Measurements from ENCODE around the gene SMC3.
"Not testable (repeated sequence)": the region's sequence is repeated elsewhere in the genome, so short reads cannot be mapped to it uniquely, and the experiment has no call there.

SMC3 gene

DNA sequence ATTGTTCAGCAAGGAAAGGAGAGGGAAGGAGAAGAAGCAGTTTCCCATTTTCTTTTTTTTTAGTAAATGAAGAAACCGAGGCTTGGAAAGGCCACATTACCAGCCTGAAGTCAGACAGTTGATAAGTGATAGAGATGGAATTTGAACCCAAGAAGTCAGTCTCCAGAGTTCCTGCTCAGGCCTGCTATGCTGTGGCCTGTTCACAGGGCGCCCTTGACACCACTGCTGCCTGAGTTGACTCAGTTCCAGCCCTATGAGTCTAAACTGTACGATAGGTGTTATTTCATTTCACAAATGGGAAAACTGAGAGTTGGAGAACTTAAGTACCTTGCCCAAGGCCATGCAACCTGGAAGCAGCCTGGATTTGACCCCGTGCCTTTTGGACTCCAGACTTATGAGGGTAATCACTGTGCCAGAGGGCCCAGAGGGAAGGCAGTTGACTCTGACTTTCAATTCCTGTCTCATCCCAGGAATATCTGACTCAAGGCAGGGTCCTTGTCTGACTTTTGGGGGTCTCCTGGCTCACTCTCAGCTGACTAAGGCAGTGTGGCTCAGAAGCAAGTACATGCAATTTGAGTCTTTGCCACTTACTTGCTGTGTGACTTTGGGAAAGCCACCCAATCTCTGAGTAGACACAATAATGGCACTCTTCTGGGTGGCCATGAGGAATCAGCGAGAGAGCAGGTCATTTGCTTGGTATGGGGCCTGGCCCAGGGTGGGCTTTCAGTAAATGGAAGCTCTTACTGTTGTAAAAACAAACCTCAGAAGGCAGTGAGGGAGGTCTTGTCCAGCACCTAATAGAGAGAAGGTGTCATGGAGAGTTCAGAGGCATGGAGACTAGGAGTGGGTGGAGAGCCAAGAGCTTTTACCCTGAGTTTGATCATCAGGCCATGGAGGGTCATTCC lies 58.7 kb downstream of the SMC3 start:
- DNase-seq, result no peak

DNA sequence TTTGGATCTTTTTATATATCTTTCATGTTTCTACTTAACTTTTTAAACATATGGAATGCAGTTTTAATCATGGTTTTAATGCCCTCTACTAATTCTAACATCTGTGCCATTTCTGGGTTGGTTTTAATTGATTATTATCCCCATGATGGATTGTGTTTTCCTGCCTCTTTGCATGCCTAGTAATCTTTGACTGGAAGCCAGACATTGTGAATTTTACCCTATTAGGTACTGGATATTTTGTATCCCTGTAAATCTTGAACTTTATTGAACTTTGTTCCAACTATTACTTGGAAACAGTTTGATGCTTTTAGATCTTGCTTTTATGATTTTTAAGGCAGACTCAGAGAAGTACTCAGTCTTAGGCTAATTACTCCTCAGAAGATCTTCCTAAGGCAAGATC lies 60.7 kb downstream of the SMC3 start:
- DNase-seq, result no peak

- DNase-seq, result no peak
Observed at GRCh38 chr10:110629680-110630191, 62.2 kb downstream of the SMC3 start.

GRCh38 chr10:110631934-110632333 lies 64.4 kb downstream of the SMC3 start:
- no peak for DNase-seq

GRCh38 chr10:110632591-110633215 lies 65.2 kb downstream of the SMC3 start:
- DNase-seq, result no peak

DNA sequence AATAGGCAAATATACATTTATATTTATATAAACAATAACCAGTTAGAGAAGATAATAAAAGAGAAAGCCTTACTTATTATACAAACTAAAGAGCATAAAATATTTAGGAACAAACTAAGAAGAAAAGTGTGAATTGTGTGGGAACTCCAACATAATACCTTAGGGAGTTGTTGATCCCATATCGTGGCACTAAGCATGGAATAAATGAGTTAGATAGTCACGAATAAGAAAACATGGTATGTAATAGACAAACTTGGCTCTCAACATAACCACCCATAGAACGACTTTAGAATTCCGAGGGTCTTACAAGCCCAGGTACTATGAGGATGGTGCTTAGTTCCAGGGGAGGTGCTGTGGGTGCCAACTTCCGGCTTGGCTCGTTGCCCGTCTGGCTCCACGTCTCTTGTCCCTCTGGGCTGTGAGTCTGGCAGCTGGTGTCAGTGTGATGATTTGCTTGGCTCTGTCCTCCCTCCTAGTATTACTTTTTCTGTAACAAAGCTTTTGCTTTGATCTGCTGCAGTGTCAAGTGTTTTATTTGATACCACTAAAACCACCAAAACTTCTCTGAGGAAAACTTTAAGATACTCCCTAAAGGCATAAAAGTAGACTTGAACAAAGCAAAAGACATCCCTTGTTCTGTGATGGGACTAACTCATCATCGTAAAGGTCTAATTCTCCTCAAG lies 67.2 kb downstream of the SMC3 start:
- no peak for DNase-seq

GRCh38 chr10:110636572-110636931 lies 69.1 kb downstream of the SMC3 start:
- DNase-seq, result no peak

GRCh38 chr10:110636932-110637557 lies 69.5 kb downstream of the SMC3 start:
- DNase-seq, result no peak

GRCh38 chr10:110637558-110638053 lies 70.1 kb downstream of the SMC3 start:
- no peak for DNase-seq

GRCh38 chr10:110638319-110638718 lies 70.8 kb downstream of the SMC3 start:
- no peak for DNase-seq

DNA sequence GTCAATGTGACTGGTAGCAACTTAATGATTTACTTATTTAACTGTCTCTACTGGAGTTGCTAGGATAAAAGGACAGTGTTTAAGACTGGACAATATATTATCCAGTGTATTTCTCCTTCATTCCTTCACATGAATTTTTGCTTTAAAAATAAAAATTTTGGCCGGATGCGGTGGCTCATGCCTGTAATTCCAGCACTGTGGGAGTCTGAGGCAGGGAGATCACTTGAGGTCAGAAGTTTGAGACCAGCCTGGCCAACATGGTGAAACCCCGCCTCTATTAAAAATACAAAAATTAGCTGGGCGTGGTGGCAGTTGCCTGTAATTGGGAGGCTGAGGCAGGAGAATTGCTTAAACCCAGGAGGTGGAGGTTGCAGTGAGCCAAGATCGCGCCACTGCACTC lies 71.6 kb downstream of the SMC3 start:
- not testable (repeated sequence) for DNase-seq

- not testable (repeated sequence) for DNase-seq
Observed at GRCh38 chr10:110639858-110640257, 72.4 kb downstream of the SMC3 start.

DNA sequence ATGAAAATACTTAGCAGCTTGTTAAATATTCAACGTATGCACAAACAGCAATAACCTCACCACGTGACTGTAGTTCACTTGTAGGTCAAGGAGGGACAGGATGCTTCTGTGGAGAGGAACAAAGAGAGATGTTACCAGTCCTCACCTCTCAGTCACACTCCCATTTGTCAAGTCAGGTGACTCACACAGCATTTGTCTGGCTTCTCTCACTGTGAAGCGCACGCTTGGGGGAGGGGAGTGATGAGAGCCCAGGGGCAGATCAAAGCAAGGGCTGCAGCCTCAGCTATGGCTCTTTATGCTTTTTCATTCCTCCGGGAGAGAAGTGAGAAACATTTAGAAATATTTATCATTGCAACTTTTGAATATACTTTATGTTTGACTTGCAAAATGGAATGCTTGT lies 73.8 kb downstream of the SMC3 start:
- DNase-seq, result peak in 2 of 5 experiments; percentile 7 to 48

DNA sequence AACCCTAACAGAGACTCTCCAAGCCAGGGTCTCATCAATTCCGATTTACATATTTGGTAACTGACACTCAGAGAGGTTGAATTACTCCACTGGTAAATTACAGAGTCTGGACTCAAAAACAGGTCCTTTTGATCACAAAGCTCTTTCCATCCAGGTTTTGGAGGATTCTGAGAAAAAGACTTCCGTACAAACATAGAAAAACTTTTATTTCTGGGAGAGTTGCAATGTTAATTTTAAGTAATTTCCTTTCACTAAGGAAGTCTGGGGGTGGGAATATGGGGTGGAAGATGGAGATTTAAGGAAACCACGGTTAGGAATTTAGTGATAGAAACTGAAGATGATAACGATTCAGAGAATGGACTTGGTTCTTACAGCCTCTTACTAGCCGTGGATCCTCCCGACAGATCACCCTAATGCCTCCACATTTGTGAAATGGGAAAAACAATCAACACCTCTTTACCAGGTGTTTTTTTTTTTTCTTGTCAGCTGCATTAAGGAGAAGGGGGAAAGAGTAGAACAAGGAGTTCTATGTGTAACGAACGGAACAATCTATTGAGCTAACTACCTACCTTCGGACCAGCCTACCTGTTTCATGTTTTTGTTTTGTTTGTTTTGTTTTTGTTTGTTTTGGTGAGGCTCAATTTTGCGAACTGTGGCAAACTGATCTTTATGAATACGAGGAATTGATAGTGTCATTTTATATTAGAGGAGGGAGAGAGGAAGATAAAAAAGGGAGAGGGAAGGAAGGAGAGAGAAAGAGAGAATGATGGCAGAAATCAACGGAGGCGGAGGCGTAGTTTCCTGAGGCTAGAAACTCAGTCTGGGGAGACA lies 74.9 kb downstream of the SMC3 start:
- DNase-seq, result no peak

DNA sequence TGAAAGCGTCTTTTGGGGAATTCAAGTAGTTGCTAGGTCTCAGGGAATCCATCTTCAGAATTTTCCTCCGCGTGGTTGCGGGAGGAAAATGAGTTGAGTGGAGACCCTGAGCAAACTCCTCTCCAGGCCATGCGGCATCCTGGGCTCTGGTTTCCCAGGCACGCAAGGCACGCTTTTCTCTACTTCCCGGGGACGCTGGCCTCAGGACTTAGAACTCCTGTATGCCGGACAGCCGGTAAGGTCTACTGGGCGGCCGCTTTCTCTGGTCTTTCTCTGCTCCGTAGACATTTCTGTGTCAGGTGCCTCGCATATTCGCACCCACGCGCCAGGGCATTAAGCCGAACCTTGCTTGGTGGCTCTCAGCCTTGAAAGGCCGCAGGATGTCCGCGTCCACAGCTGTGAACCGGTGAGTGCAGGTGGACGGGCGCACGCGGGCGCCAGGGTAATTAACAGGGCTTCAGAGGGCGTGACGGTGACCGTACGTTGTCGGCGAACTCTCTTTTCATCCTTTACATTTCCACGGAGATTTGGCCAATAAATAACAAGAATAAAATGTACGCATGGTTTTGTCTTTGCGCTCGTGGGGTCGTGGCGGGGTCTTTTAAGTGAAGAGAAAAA lies 75.6 kb downstream of the SMC3 start:
- DNase-seq, result no peak

GRCh38 chr10:110643653-110644597 lies 76.4 kb downstream of the SMC3 start, which contains the start of gene RBM20:
TSS of gene RBM20 (plus strand) at chr10:110644336. CDS start at chr10:110644455, 119 bp downstream.
- DNase-seq, result peak in 1 of 5 experiments; percentile 29

DNA sequence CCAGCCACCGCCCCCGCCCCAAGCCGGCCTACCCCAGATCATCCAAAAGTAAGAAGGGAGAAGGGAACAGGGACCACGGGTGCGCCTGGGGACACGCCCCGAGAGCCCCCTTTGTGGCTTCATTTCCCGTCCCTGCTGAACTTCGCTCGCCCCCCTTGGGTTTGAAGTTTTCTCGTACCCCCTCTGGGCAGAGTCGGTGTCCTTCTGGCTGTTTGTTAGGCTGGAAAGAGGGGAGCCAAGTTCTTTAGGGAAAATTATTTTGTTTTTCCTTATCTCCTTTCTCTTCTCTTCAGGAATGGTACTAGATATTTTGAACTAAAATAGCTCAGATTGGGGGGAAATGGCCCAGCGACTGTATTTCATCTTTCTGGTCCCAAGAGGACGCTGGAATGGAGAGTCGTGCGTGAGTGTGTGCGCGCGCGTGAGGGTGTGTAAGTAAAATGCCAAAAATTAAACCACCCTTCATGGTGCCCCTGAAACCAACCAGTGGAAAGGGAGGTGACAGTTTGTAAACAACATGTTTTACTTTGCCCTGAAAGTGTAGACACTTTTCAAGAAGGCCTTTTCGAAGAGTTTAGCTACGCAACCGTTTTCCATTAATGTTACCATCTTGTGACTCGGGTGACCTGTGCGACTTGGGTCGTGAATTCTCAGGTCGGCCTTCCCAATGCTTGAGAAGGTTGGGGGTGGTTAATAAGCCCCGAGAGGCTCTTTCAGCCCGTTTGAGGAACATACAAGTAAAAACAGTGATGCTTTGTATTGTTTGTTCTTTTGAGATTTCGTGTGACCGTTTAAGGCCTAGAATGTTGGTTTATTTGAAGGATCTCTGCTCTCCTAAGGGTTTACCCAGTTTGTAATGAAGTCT lies 77.3 kb downstream of the SMC3 start:
- DNase-seq, result no peak

DNA sequence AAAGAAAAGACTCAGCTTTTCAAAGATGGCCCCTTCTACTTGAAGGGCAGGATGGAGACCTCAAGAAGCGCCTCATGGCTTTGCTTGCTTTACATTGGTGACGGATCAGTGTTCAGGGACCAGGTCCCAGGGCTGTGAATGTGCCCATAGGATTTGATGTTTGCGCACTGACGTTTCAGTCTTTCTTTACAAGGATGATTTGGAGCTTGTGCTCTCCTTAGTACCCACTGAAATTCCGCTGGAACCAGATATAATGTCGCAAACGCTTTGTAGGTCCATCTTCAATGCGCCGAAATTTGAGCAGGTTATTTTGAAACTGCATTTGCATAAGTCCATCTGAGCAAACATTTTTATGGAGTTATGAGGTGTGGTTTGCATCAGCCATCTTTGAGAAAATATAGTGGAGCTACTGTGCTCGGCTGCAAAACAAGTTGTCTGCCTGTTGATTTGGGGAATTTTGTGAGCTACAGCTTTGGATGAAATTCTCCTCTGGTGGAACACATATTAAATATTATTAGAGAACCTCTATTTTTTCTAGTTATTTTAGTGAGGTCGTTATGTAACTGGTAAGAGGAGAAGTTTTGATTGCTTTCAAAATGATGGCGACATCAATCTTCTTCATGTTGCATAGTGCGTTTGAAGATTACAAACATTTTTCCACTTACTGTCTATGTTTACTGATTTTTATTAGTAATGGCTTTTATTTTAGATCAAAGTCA lies 79.1 kb downstream of the SMC3 start:
- no peak for DNase-seq

DNA sequence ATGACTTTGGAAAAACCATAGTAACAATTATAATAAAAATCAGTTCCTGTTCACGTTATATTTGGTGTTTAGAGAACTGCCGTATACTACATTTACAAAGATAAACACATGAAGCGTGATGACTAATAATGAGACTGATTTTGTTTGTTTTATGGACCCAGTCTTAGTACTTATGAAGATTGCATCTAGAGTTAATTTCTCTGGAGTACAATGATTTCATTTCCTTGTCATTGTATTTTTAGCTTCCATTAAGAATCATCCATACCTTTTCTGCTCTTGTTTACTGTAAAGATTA lies 79.6 kb downstream of the SMC3 start:
- peak in 1 of 5 experiments; percentile 31 for DNase-seq

Measured in T-helper 2 cell (primary cell).